LNCaP clone FGC (cell line): ENCODE data around the gene TERB2.
"Not testable (repeated sequence)": the region's sequence is repeated elsewhere in the genome, so short reads cannot be mapped to it uniquely, and the experiment has no call there.

Source experiments
- DNase-seq: peaks from one replicate; pipeline ENCODE4 v3.0.0-alpha.2; 2011; ENCODE audit warnings: low read depth
- H3K4me3 ChIP-seq: 2 replicates; pipeline ENCODE4 v1.5.1; 2011; ENCODE audit warnings: mild to moderate bottlenecking, low read depth, low read length, control low read depth
- CTCF ChIP-seq: IDR thresholded peaks from 2 replicates; pipeline ENCODE4 v1.5.1; 2012; ENCODE audit warnings: mild to moderate bottlenecking; ENCODE audit not compliant: control insufficient read depth, insufficient read depth; ENCODE audit errors: extremely low read depth

TERB2 gene

GRCh38 chr15:45009046-45009445 is 52.6 kb downstream of the TERB2 start:
- H3K4me3 ChIP-seq = no peak overlapping the region
- no peak for DNase-seq
- no peak for TF ChIP-seq CTCF

GRCh38 chr15:45015114-45015513 is 58.6 kb downstream of the TERB2 start:
- DNase-seq, H3K4me3 ChIP-seq: not testable (repeated sequence)

- DNase-seq, H3K4me3 ChIP-seq: not testable (repeated sequence)
Observed at GRCh38 chr15:45020222-45020900, 63.9 kb downstream of the TERB2 start.

- not testable (repeated sequence) for H3K4me3 ChIP-seq, DNase-seq
Observed at GRCh38 chr15:45020901-45021259, 64.4 kb downstream of the TERB2 start.

GRCh38 chr15:45021348-45021747 is 64.9 kb downstream of the TERB2 start:
- TF ChIP-seq CTCF = no peak
- no peak for DNase-seq

GRCh38 chr15:45022871-45023658 is 66.6 kb downstream of the TERB2 start, which contains the start of gene SORD:
Gene SORD (plus strand): TSS chr15:45023195. CDS start chr15:45023284, 89 bp downstream.
- TF ChIP-seq CTCF = no peak
- peak; percentile 63 for DNase-seq
- peak within 1 kb of the TSS; percentile 72 for H3K4me3 ChIP-seq

More at GRCh38 chr15:45021348-45021747, 64.9 kb downstream of the TERB2 start:
- H3K4me3 ChIP-seq = no peak overlapping the region

- H3K4me3 ChIP-seq = peak overlapping the region; percentile 72
- DNase-seq = no peak
- TF ChIP-seq CTCF = no peak
Observed at GRCh38 chr15:45023659-45024225, 67.3 kb downstream of the TERB2 start.

GRCh38 chr15:45024649-45025048 is 68.2 kb downstream of the TERB2 start:
- H3K4me3 ChIP-seq = peak overlapping the region; percentile 49
- peak; percentile 60 for DNase-seq

GRCh38 chr15:45025627-45026026 is 69.1 kb downstream of the TERB2 start:
- DNase-seq = not testable (repeated sequence)
- peak overlapping the region; percentile 49 for H3K4me3 ChIP-seq
